Activated naive CD8-positive, alpha-beta T cell treated with anti-CD3 and anti-CD28 coated beads for 36 hours (primary cell): ENCODE measurements around the gene SORCS1. TPM values are rescaled to one million over a fixed set of nuclear protein-coding genes. Genes with fewer than 3 reads are reported as not detected.

ENCODE experiments used
- DNase-seq: peaks from one replicate; pipeline ENCODE4 v3.0.0; 2021
- H3K27ac Mint-ChIP-seq: one replicate; pipeline ENCODE4 v1.8.0; 2022; ENCODE audit warnings: mild to moderate bottlenecking, moderate library complexity, mixed read lengths
- H3K27me3 Mint-ChIP-seq: one replicate; pipeline ENCODE4 v1.8.0; 2022; ENCODE audit warnings: mild to moderate bottlenecking, mixed read lengths
- H3K36me3 Mint-ChIP-seq: one replicate; pipeline ENCODE4 v1.8.0; 2021; ENCODE audit warnings: mild to moderate bottlenecking, mixed read lengths
- H3K4me1 Mint-ChIP-seq: one replicate; pipeline ENCODE4 v1.8.0; 2021; ENCODE audit warnings: mixed read lengths
- H3K4me3 Mint-ChIP-seq: one replicate; pipeline ENCODE4 v1.8.0; 2022; ENCODE audit warnings: mild to moderate bottlenecking, moderate library complexity, mixed read lengths
- H3K9me3 Mint-ChIP-seq: one replicate; pipeline ENCODE4 v1.8.0; 2022; ENCODE audit warnings: mixed read lengths
- total RNA-seq, 2 experiments: library from RNA; stranded (reverse); gene quantifications; one replicate each; pipeline ENCODE4 v1.2.3, GENCODE V29; 2021

SORCS1 gene
- total RNA-seq, 2 experiments from 2014 or later: not detected

DNA sequence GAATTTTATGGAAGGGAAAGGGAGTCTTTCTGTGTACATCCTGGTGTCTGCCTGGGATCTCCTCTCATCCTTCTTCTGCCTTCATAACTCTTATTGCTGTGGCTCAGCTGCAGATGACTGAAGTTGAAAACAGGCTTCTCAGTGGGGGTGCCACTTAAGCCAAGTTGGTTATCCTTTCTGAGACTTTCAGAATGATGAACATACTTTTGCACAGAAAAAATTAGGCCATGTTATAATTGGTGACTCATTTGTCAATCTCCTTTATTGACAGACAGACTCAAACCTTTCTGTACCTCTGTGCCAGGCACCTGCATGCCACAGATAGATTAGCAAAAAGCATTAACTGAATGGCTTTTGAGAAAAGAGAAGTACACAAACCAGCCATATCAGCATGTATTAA lies 430.3 kb downstream of the SORCS1 start:
- no peaks in the 10 kb centered on the region for H3K4me1 Mint-ChIP-seq
- H3K36me3 Mint-ChIP-seq: no peaks in the 10 kb centered on the region
- H3K27me3 Mint-ChIP-seq: peaks cover 3% of the 10 kb centered on the region

DNA sequence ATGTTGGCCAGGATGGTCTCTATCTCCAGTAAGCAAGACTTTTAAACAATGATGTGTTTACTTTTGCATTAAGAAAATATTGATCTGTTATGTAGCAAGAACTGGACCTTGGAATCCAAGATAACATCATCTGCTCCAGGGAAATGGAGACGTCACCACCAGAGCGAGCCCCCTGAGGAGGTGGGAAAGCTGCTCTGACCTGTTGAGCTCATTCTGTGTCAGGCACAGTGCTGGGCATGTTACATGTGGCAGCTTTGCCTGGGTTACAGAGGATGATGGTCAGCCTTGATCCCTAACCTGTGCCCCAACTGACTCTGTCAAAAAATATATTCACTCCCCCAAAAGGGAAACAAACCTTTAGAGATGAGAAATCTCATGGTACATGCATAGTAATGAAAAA lies 436.3 kb downstream of the SORCS1 start:
- H3K4me1 Mint-ChIP-seq: no peaks in the 10 kb centered on the region
- H3K27me3 Mint-ChIP-seq: peaks cover 3% of the 10 kb centered on the region
- H3K9me3 Mint-ChIP-seq: no peaks in the 10 kb centered on the region
- no peaks in the 10 kb centered on the region for H3K36me3 Mint-ChIP-seq
- no peak overlapping the region for H3K27ac Mint-ChIP-seq
- no peak for DNase-seq
- no peak overlapping the region for H3K4me3 Mint-ChIP-seq

More for the DNA sequence above, 430.3 kb downstream of the SORCS1 start:
- DNase-seq: no peak
- no peak overlapping the region for H3K27ac Mint-ChIP-seq
- H3K9me3 Mint-ChIP-seq: no peaks in the 10 kb centered on the region
- H3K4me3 Mint-ChIP-seq: no peak overlapping the region

DNA sequence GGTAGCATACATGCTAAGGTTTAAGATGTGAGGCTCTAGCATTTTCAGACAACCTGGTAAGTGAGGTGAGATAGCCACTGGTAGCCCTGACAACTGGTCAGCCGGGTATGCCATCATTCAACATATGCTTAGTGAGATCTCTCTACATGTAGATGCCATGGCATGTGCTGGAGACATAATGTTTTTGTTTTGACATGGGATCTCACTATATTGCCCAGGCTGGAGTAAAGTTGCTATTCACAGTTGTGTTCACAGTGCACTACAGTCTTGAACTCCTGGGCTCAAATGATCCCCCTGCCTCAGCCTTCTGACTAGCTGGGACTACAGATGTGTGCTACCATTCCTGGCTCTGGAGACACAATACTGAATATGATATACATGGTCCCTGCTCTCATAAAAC lies 437.3 kb downstream of the SORCS1 start:
- no peaks in the 10 kb centered on the region for H3K9me3 Mint-ChIP-seq
- H3K27me3 Mint-ChIP-seq: peaks cover 3% of the 10 kb centered on the region
- no peaks in the 10 kb centered on the region for H3K36me3 Mint-ChIP-seq
- DNase-seq: no peak
- H3K27ac Mint-ChIP-seq: no peak overlapping the region
- no peaks in the 10 kb centered on the region for H3K4me1 Mint-ChIP-seq
- no peak overlapping the region for H3K4me3 Mint-ChIP-seq

DNA sequence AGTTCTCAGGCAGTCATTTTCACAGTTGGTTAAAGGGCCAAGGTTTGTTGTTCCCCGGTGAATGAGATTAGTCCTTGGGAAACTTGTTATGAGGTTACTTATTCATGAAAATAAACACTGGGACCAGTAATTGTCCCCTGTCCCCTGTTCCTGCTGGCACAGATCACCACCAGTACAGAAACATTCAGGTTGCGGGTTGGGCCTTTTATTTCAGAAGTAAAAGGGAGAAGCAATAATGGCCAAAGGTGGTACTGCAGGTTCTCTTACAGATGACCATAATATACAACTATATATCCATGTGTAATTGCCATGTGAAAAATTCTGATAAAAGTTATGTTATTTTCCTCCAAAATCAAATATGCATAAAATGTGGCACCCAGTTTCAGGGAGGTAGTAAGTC lies 442.0 kb downstream of the SORCS1 start:
- no peak overlapping the region for H3K27ac Mint-ChIP-seq
- DNase-seq: no peak
- no peaks in the 10 kb centered on the region for H3K27me3 Mint-ChIP-seq
- no peak overlapping the region for H3K4me3 Mint-ChIP-seq
- H3K9me3 Mint-ChIP-seq: no peaks in the 10 kb centered on the region
- H3K36me3 Mint-ChIP-seq: no peaks in the 10 kb centered on the region
- no peaks in the 10 kb centered on the region for H3K4me1 Mint-ChIP-seq

DNA sequence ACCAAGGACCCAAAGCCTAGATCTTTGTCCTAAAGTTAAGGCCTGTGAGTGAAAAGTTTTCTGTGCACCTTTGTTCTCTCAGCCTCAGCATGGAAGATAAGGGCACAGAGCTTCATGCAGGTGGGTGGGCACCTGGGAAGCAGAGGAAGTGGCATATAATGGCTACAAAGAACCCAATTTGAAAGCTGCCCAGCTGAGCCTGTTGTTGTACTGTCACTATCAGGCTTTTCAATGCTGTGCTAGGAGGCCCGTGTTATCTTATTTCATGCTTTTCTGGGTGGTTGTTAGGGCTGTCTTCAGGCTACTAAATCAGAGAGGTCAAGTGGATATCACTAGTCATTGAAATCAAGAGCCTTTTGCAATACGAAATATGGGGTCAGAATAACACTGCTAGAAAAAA lies 443.8 kb downstream of the SORCS1 start:
- Mint-ChIP-seq H3K36me3 (no peaks in the 10 kb centered on the region), H3K4me1 (no peaks in the 10 kb centered on the region), H3K27ac (no peak overlapping the region), H3K27me3 (no peaks in the 10 kb centered on the region), H3K9me3 (no peaks in the 10 kb centered on the region), H3K4me3 (no peak overlapping the region)
- no peak for DNase-seq

DNA sequence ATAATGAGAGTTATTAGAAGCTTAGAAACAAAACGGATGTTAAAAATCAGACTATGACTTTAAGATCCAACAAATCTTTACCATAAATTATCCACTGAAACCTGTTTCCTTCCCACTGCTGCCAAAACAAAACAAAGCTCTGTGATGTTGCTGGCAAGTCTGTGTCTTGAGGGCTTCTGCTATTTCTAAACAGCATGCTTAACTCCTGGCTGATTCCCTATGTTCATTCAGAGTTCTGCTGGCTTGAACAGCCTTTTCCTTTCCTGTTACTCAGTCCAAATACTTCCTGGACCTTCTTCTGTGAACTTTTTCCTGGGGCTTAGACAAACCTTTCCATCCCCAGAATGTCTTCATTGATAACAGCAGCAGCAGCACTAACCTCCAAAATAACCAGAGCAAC lies 448.1 kb downstream of the SORCS1 start:
- peaks cover 4% of the 10 kb centered on the region for H3K27me3 Mint-ChIP-seq
- no peak overlapping the region for H3K27ac Mint-ChIP-seq
- no peak overlapping the region for H3K4me3 Mint-ChIP-seq
- DNase-seq: no peak
- H3K9me3 Mint-ChIP-seq: no peaks in the 10 kb centered on the region
- no peaks in the 10 kb centered on the region for H3K4me1 Mint-ChIP-seq
- H3K36me3 Mint-ChIP-seq: no peaks in the 10 kb centered on the region

DNA sequence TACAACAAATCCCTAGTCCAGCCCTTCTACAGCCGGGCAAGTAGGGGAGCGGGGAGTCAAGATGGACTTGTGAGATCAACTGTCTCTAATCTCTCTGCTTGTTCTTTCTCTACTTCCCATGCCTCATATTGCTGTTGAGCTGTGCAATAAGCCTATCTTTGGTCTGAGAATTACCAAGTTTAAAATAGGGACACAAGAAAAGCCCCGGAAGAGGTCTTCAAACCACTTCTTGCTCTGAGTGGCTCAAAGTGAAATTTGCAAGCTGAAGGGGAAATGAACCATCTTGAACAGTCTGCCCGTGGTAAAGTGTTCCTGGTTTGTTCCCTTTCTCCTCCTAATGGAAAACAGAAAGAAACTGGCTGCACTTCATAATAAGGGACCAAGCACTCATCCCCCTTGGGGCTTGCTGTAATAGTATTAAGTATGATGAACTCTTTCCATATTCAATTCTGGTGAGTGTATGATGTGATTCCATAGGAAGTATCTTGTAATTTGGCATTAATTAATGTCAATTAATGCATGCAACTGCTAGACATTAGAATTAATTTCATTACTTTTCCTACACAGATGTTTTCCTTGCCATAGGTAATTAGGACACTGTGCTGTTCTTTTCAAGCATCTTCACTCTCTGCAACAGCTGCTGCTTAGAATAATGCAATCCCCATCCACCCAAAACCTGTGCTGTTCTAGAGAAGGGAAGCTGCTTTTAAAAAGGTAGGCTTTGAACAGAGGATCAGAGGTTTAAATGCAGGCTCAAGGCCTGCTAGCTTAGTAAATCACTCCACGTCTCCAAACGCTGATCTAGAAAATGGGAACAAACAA lies 449.6 kb downstream of the SORCS1 start:
- no peaks in the 10 kb centered on the region for H3K36me3 Mint-ChIP-seq
- H3K4me1 Mint-ChIP-seq: no peaks in the 10 kb centered on the region
- H3K9me3 Mint-ChIP-seq: no peaks in the 10 kb centered on the region

DNA sequence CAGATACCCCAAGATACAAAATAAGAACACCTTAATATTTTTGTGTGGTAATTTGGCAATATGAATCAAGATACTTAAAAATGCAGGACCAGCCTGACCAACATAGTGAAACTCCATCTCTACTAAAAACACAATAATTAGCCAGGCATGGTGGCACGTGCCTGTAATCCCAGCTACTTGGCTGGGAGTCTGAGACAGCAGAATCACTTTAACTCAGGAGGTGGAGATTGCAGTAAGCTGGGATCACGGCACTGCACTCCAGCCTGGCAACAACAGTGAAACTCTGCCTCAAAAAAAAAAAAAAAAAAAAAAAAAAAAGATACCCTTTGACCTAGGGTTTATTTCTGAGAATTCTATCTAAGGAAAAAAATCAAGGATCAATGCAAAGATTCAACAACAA lies 450.7 kb downstream of the SORCS1 start:
- H3K4me3 Mint-ChIP-seq: no peak overlapping the region
- no peak overlapping the region for H3K27ac Mint-ChIP-seq
- H3K27me3 Mint-ChIP-seq: peaks cover 4% of the 10 kb centered on the region
- DNase-seq: no peak
- no peaks in the 10 kb centered on the region for H3K9me3 Mint-ChIP-seq
- no peaks in the 10 kb centered on the region for H3K4me1 Mint-ChIP-seq
- H3K36me3 Mint-ChIP-seq: no peaks in the 10 kb centered on the region

More for the DNA sequence above, 449.6 kb downstream of the SORCS1 start:
- no peak overlapping the region for H3K4me3 Mint-ChIP-seq
- H3K27me3 Mint-ChIP-seq: peaks cover 4% of the 10 kb centered on the region
- no peak overlapping the region for H3K27ac Mint-ChIP-seq
- no peak for DNase-seq

DNA sequence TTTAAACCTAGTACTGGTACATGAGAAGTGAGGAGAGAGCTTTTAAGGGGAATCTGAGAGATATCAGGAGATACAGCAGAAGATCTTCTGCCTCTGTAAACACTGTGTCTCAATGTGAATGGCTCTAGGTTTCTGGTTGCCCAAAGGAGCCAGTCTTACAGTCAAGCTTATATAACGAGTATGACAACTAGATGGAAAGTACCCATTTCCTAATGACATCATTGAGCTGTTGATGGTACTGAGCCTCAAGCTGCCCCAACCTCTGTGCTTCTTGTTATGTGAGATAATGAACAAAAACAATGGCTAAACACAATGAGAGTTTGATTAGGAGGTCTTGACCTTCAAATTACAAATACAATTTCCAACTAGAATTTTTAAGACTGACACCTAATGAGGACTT lies 451.5 kb downstream of the SORCS1 start:
- peaks cover 4% of the 10 kb centered on the region for H3K27me3 Mint-ChIP-seq
- no peaks in the 10 kb centered on the region for H3K9me3 Mint-ChIP-seq
- no peak overlapping the region for H3K4me3 Mint-ChIP-seq
- H3K36me3 Mint-ChIP-seq: no peaks in the 10 kb centered on the region
- no peaks in the 10 kb centered on the region for H3K4me1 Mint-ChIP-seq
- H3K27ac Mint-ChIP-seq: no peak overlapping the region
- no peak for DNase-seq

DNA sequence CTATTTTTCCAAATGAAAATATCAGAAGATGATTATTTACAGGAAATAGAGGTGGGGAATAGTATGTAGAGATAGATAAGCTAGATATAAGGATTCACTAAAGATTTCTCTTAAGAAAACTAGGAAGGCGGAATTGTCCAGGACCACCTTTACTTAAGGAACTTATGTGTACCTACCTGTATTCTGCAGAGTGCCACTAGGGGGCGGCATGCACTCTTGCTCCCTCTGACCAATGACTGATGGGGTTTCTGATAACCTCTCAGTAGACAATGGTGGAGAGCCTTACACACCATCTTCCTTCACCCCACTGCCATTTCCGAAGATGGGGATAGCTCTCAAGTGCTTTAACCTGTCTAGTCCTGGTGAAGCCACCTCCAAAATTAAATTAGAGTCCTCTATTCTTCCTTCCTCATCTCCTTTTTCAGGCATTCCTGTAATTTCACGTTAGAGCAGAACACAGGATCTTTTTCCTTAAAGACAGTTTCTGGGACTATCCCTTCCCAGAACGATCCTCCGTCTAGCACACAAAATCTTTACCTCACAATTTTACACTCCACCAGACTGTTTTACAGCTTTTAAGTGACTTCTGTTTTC lies 453.1 kb downstream of the SORCS1 start:
- H3K27me3 Mint-ChIP-seq: peaks cover 4% of the 10 kb centered on the region
- H3K4me1 Mint-ChIP-seq: no peaks in the 10 kb centered on the region
- peak; percentile 22 for DNase-seq
- no peak overlapping the region for H3K27ac Mint-ChIP-seq
- no peaks in the 10 kb centered on the region for H3K9me3 Mint-ChIP-seq
- H3K36me3 Mint-ChIP-seq: no peaks in the 10 kb centered on the region
- no peak overlapping the region for H3K4me3 Mint-ChIP-seq

DNA sequence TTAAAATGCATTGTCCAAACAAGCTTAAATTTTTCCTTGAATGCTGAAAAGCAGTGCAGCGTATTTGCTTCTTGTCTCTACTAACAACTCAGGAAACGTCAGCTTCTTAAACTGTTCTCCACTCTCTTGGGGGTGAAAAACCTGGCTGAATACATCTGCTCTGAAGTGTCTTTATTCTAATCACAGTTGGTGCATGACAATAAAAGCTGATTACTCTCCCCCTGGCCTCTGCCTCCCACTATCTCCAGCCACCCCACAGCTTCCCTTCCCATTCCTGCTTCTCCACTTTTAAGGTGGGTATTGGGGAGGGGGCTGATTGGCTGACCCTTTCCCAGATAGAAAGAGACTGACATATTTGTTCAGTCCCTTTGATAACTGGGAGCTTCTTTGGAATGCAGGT lies 456.0 kb downstream of the SORCS1 start:
- Mint-ChIP-seq H3K27me3 (peaks cover 4% of the 10 kb centered on the region), H3K4me3 (no peak overlapping the region), H3K9me3 (no peaks in the 10 kb centered on the region), H3K36me3 (no peaks in the 10 kb centered on the region), H3K4me1 (no peaks in the 10 kb centered on the region), H3K27ac (no peak overlapping the region)
- DNase-seq: no peak

DNA sequence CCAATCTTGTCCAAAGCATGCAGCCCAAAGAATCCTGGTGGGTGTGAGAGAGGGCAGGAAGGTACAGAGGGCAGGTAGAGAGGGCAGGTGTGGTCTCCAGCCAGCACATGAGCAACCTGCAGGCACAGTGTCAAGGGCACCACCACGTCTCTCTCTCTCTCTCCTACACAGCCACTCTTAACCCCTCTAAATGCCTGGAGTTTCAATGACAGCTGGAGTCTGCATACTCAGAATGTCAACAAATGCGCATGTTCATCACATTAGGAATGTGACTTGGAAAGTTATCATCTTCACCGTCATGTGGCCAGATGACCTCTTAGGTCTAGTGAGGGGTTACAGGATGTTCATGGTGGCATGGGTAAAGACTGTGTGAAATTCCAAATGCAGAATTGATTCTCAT lies 456.8 kb downstream of the SORCS1 start:
- Mint-ChIP-seq H3K9me3 (no peaks in the 10 kb centered on the region), H3K36me3 (no peaks in the 10 kb centered on the region), H3K27ac (no peak overlapping the region), H3K27me3 (peaks cover 4% of the 10 kb centered on the region), H3K4me3 (no peak overlapping the region), H3K4me1 (no peaks in the 10 kb centered on the region)
- DNase-seq: no peak

DNA sequence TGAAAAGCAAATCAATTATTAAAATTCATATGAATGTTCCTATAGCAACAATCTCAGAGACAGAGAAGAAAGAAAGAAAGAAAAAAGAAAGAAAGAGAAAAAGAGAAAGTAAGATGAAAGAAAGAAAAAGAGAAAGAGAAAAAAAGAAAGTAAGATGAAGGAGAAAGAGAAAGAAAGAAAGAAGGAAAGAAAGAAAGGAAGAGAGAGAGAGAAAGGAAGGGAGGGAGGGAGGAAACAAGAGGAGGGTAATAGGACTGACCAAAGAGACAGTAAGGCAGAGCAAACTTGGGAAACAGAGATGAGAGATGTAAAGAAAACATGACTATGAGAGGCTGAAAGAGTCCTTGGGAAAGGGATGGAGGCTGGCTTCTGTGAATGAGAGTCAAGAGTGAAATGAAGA lies 458.4 kb downstream of the SORCS1 start:
- Mint-ChIP-seq H3K36me3 (no peaks in the 10 kb centered on the region), H3K27me3 (no peaks in the 10 kb centered on the region), H3K9me3 (no peaks in the 10 kb centered on the region), H3K4me1 (no peaks in the 10 kb centered on the region), H3K27ac (no peak overlapping the region), H3K4me3 (no peak overlapping the region)
- DNase-seq: no peak

DNA sequence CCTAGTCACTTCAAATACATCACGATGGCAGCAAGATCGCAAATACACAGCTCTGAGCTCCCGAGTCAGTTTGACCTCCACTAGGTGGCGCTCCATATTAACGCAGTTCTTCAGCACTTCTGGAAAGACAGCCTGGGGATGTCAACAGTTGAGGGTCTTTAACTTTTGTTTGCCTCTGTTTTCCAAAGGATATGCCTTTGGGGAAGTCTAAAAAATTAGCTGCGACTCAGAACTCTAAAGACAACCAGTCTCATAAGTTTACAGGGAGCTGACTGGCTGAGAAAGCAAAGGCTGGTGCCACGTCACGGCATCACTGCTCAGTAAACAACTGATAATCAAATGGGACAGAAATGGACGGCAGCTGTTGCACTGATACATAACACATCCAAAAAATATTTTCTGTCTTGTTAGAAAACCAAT lies 458.8 kb downstream of the SORCS1 start:
- H3K9me3 Mint-ChIP-seq: no peaks in the 10 kb centered on the region
- no peaks in the 10 kb centered on the region for H3K4me1 Mint-ChIP-seq
- no peaks in the 10 kb centered on the region for H3K27me3 Mint-ChIP-seq
- peak; percentile 3 for DNase-seq
- no peak overlapping the region for H3K4me3 Mint-ChIP-seq
- H3K27ac Mint-ChIP-seq: no peak overlapping the region
- H3K36me3 Mint-ChIP-seq: no peaks in the 10 kb centered on the region

DNA sequence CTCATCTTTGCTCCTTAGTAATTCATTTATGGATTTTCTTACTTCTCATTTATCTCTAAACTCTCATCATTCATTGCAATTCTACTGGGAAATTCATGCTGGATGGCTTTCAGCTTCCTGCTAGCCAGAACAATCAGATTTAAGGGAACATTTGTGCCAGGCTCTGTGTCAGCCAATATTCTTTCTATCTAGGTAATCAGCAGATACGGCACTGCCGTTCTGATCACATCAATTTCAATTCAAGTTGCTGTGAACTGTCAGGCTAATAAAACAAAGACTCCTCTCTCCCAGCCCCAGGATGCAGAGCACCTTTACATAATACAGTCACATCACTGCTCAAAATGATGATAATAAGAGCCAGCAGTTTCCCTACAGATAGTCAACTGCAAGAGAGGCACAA lies 468.3 kb downstream of the SORCS1 start:
- H3K4me3 Mint-ChIP-seq: no peak overlapping the region
- DNase-seq: no peak
- no peaks in the 10 kb centered on the region for H3K9me3 Mint-ChIP-seq
- no peak overlapping the region for H3K27ac Mint-ChIP-seq
- no peaks in the 10 kb centered on the region for H3K4me1 Mint-ChIP-seq
- H3K27me3 Mint-ChIP-seq: no peaks in the 10 kb centered on the region
- H3K36me3 Mint-ChIP-seq: no peaks in the 10 kb centered on the region

DNA sequence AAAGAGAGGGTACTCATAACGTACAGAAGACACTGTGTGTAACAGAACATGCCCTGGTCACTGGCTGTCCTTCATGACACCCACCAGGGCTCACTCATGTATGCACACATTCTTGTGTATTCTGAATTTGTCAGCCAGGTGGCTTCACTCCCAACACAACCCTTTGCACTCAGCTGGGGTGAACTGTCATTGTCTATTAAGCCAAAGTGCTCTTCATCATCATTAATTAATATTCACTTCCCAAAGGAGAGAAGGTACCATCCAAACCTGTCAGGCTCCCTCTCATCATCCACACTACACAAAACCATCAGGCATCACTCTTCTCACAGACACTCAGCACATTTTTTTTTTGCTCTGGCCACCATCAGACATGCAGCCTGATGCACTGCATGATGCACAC lies 469.8 kb downstream of the SORCS1 start:
- no peaks in the 10 kb centered on the region for H3K27me3 Mint-ChIP-seq
- DNase-seq: no peak
- H3K36me3 Mint-ChIP-seq: no peaks in the 10 kb centered on the region
- H3K27ac Mint-ChIP-seq: no peak overlapping the region
- H3K4me1 Mint-ChIP-seq: no peaks in the 10 kb centered on the region
- H3K9me3 Mint-ChIP-seq: no peaks in the 10 kb centered on the region
- no peak overlapping the region for H3K4me3 Mint-ChIP-seq
